GOT3 (cell line): ENCODE data around the gene NKX2-1.
"Not testable (repeated sequence)": the region's sequence is repeated elsewhere in the genome, so short reads cannot be mapped to it uniquely, and the experiment has no call there.

ENCODE experiments used
- DNase-seq: peaks from one replicate; lab custom pipeline; 2025; ENCODE audit warnings: mixed read lengths; lab: John Stamatoyannopoulos, UW

The NKX2-1 gene

DNA sequence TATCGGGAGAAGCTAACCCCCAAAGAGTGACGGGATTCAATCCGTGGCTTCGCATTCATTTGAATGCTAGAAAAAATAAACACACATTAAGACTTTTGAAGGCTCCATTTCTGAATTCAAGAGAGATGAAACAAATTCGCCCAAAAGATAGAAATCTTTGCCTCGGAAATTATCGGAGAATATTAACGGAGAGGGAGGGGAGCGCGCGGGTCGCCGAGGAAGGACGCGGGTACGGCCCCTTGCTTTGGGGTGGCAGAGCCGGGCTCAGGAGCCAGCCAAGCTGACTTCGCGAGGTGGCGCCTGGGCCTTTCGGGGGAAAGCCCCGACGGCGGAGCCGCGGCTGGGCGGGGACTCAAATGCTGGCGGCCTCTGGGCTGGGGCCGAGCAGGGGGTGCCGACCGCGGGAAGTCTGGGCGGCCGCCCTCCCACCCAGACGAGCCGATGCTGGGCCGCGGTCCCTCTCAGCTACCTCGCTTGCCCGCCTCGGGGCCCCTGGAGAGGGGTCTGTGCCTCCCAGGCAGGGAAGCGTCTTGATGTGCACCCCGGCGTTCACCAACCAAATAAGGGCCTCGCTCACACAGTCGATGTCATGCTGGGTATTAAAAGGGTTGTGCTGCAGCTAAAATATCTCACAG lies 14.7 kb downstream of the NKX2-1 start:
- DNase-seq = no peak

DNA sequence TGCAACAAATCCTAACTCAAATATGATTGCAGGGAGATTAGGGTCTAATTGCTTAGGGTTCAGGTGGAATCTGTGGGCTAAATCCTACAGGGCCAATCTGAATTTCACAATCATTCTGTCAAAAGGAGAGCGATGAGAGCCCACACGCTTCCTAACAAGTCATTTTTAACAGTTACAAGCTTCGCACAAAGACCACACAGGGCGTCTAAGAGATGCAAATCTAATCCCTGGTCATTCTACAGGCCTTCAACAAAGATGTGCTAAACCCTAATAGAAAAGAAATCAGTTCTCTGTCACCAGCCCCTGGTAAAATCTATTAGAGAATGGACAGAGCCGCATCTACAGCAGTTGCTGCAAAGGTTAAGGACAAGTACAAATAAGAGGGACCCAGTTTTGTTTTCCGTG lies 15.3 kb downstream of the NKX2-1 start:
- DNase-seq = no peak

DNA sequence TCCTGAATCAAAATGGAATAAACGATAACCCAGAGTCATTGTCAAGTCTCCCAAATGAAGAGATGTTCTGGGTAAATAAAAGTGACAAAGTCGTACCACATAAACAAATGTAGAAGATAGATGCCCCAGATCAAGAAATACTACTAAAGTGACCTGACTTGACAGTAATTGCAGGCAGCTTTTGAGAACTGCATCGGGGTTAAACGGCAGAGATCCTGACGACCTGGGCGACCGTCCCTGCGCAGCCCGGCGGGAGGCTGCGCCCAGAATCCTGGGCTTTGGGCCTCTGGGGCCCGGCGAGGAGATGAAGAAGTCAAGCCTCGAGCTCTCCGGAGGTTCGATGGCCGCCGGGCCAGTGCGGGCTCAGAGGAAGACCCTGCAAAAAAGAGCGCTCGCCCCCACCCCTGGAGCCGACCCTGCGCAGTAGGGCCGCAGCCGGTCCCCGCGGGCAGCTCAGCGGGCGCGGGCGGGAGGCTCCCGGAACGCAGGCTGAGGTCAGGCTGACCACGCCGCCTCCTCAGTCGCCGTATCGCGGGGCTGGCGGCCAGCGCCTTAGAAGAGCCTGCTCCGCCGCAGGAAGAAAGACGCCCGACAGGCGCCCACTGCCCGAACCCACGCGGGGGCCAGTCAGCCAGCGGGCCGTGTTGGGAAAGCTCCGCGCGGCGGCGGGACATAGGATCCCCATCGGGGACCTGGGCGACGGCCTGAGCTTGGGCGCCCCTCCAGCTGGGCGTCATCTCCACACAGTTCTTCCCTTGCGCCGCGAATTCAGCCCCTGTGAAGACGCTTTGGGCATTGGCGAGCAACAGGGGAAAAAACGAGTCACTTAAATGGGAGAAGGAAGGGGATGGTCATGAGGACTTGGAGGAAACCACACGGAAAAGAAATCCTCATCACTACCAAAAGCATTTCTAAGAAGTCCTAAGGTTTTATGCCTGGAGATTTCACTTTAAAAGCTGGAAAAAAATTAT lies 16.0 kb downstream of the NKX2-1 start:
- DNase-seq = no peak

DNA sequence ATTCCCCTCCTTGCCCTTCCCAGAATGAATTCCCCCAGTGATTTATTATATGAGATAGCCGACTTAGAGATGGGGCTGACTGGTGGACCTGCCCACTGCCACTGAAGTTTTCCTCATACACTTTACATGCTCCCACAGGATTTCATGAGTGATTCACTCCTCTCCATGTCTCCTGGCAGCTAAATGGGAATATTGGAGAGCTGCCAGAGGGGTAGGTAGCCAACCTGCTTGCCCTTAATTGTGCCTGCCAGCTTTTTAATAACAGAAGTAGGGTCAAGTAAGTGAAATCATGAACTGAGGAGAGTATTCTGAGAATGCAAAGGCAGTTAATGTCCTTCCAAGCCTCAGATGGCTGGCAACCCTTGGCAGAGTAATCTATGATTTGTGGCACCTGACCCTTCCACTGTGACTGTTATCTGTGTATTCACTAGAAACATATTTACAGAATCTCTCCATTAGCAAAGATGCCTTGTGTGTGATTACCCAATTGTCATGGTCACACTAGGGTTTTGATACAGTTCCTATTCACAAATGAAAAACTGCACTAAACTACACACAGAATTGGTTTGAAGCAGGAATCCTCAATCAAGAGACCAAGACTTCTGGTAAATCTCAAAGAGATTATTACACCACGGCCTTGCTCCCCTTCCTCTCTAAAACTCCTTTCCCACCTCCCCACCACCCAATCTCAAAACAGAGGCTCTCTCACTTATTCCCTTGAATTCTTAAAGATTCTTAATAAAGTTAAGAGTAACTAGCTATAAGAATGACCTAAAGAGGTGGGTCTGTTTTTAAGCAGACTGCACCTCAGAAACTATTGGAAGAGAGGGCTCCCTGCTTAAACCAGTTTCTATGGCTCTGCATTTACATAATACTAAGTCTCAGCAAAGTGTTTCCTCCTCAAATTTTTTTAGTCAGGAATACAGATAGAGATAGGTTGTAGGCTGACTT lies 17.2 kb downstream of the NKX2-1 start:
- no peak for DNase-seq

DNA sequence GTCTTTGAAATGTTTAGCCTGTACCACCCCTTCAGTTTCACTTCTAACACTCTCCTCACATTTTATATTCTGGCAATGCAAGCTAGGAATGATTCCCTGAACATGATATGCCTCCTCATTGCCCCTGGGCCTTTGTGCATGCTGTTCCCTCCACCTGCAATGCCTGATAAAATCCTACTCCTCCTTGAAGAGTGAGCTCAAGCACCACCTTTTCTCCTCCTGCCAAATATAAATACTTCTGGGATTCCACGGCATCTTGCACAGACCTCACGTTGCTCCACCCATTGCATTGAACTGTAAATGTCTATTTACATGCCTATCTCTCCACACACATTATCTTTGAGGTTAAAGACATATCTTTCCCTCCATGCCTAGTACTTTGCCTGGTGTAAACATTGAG lies 21.1 kb downstream of the NKX2-1 start:
- DNase-seq = no peak

DNA sequence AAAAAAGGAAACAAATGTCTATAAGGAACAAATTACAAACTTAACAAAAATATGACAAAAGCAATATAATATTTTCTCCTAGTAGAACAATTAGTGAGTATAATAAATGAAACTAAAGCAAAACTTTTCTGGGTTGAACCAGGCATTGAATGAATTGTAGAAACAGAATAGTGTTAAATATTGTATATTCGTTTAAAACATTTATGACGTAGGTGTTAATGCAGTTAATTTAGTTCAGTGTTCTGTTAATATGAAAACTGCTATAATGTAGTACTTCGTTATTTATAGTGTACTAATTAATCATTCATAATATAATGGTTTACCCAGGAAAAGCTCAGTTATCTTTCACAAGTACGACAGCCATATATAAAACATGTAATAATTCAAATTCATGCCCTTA lies 23.7 kb downstream of the NKX2-1 start:
- no peak for DNase-seq

DNA sequence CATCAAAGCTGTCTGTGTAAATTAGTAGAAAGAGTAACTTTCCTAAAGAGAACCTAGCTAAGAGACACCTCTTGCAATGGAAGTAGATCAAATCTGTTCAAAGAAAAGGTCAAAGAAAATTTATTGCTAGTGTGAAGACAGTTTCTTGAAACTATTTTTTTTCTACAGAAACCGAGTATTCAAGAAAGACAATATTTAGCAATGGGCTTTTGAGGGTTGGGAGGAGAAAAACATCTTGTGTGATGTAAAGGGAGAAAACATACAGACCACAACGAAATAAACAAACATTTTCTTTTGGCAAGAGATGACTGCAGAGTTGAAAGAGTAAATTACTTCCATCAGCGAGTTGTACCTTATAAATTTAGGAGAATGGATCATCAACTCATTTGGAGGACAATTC lies 24.4 kb downstream of the NKX2-1 start:
- no peak for DNase-seq

DNA sequence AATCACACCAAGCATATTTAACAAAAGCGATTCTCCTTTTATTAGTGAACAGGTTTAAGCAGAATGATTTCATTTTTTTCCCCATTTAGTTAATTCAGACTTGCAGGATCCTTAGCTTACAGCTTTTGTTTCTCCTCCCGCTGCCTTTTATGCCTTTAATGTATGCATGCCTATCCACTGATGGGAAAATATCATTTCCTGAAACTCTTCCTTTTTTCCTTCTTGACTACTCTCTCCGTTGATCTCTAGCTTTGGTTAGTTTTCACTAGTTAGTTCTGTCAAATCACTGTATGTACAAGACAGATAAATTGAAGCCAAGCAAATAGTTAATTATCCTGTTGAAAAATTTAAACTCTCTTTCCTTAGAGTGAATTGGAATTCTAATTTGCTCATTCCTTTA lies 26.3 kb downstream of the NKX2-1 start:
- no peak for DNase-seq

DNA sequence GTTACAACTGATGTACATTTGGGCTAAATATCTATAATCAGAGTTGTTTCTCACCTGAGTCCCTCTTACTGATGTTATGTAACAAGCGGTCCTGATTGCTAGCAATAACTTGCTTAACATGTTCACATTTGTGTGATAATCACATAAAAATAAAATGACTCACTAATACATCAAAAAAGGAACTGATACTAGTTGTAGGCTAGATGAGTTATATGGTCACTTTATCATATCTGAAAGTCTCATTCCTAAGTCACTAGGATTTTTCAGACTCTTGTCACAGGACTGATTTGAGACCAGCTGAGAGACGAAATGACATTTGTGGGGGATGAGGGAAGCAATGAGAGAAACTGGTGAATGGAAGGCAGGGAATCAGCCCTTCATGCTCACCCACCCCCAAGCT lies 34.3 kb downstream of the NKX2-1 start:
- no peak for DNase-seq

DNA sequence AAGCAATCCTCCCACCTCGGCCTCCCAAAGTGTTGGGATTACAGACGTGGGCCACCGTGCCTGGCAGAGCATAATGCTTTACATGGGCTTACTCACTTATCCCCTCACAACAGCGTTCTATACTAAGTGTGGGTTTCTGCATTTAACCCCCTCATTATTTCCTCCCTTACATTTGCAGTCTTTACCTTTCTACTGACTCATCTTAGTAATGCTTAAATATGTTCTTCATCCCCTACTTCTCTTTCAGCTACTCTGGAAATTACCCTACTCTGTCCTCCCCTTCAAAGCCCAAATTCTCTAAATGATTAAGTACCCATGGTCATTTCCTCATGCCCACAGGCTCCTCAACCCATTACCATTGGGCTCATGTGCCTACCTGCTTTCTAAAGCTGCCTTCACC lies 40.7 kb downstream of the NKX2-1 start:
- no peak for DNase-seq

DNA sequence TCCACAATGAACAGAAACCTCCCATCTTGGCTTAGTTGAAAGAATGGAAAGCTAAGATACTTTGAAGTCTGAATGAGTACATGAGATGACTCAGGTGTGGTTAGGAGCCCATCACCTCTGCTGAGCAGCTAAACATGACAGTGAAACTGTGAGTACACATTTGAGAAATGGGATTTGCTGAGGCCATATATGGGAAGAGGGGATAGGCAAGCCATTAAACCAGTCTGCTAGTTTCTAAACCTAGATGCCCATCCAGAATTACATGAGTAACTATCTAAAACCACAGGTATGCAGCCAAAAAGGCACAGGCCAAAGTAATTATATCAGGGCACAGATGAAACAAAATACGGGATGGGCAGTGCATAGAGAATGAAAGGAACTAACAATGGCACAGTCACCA lies 41.2 kb downstream of the NKX2-1 start:
- no peak for DNase-seq

DNA sequence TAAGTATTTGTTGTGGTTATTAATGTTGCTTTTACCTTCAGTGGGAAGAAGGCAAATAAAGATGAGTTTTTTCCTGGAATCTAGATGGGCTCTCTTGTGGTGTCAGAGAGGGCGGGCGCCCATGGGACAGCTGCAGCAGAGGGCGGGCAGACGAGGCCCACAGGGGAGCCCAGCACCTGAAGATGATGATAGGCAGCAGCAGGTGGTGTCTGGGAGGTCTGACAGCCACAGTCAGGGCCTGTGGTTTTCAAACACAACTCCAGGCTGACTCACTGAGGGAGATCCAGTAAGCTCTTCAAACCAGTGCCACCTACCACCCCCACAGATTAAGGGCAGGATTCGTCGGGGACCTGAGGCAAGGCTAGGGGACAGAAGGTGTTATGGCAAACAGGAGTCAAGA lies 42.8 kb downstream of the NKX2-1 start:
- DNase-seq = no peak

DNA sequence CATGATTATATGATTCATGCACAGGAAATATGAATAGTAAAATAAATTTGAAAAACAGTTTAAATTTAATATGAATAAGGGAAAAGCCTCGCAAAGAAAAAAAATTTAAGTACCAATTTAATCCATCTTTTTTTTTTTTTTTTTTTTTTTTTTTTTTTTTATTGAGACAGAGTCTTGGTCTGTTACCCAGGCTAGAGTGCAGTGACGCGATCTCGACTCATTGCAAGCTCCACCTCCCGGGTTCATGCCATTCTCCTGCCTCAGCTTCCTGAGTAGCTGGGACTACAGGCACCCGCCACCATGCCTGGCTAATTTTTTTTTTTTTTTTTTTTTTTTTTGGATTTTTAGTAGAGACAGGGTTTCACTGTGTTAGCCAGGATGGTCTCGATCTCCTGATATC lies 44.0 kb downstream of the NKX2-1 start:
- DNase-seq = not testable (repeated sequence)

DNA sequence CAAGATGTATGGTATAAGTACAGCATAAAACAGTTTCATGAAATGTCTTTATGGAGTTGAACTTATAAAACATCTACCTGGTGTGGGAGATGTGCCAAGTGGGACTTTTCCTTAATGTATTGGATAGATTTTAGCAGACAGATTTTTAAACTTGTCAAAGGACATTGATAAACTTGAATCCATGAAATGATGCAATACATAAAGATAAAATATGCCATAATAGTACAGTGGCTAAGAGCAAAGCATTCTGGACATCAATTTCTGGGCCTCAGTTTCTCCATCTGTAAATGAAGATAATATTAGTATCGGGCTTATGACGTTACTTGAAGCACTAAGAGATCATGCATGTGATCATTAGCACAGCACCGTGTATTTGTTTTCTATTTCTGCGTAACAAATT lies 45.4 kb downstream of the NKX2-1 start:
- DNase-seq = no peak

DNA sequence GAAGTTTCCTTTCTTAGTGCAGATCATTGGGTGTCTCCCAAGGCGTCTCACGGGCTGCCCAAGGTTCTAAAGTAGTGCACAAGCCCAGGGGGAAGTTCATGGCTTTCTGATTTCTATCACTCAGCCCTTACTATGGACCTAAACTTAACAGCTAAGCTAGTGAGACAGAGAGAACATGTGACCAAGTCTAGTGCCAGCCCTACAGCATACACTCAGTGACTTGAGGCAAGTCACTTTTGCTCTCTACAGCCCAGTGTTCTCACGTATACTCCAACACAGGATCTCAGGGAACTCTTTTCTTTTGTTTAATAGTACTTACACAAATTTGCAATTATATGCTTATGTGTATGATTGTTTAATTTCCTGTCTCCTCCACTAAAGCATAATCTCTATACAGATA lies 48.6 kb downstream of the NKX2-1 start:
- no peak for DNase-seq

DNA sequence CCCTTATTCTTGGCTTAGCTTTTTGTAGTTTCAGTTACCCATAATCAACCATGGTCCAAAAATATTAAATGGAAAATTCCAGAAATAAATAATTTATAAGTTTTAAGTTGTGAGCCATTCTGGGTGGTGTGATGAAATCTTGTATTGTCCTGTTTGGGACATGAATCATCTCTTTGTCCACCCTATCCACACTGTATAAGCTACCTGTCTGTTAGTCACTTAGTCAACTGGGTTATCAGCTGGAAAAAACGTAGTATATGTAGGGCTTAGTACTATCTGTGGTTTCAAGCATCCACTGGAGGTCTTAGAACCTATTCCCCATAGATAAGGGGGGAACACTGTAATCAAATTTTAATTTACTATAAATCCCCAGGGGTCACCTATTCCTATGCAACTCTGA lies 52.7 kb downstream of the NKX2-1 start:
- DNase-seq = no peak
